HG03457 (cell line): Measurements from ENCODE around the gene KMT2E.
"Not testable (repeated sequence)": the region's sequence is repeated elsewhere in the genome, so short reads cannot be mapped to it uniquely, and the experiment has no call there.

Experiments used
- ATAC-seq: cut with Tn5 transposase; IDR thresholded peaks from one replicate; pipeline ENCODE4 v1.9.1; 2021; ENCODE audit warnings: moderate number of reproducible peaks; ENCODE audit not compliant: unreplicated experiment

KMT2E gene

GRCh38 chr7:105026750-105027149 lies 12.7 kb downstream of the KMT2E start:
- ATAC-seq, result no peak

GRCh38 chr7:105027176-105027853 lies 13.3 kb downstream of the KMT2E start:
- ATAC-seq, result no peak

DNA sequence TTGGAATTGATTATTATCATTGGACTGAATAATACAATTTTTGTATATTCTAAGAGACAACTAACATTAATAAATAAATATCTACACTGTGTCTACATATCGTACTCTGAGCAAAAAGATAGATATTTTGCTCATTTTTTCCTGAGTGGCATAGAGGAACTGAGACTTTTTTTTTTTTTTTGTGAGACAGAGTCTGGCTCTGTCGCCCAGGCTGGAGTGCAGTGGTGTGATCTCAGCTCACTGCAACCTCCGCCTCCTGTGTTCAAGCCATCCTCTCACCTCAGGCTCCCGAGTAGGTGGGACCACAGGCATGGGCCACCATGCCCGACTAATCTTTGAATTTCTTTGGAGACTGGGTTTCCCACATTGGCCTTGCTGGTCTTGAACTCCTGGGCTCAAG lies 14.0 kb downstream of the KMT2E start:
- ATAC-seq, result no peak

- ATAC-seq, result not testable (repeated sequence)
Measured at GRCh38 chr7:105028941-105029340, 14.9 kb downstream of the KMT2E start.

DNA sequence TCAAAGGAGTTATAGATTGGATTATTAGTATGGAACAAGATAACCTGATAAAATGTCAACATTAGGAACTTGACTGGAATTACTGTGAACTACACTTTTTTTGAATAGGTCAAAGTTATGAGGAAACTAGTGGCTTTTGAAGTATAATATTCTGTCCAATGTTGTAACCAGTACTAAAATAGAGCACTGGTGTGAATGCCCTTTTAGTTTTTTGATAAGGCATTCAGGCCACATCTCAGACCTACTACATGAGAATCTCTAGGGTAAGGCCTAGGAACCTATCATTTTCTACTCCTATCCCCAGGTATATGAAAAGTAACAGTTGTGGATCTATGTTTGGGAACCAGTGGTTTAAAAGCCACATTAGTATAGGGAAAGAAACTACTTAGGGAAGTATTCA lies 16.4 kb downstream of the KMT2E start:
- ATAC-seq, result no peak

- ATAC-seq, result no peak
Measured at GRCh38 chr7:105032553-105033214, 18.7 kb downstream of the KMT2E start.

DNA sequence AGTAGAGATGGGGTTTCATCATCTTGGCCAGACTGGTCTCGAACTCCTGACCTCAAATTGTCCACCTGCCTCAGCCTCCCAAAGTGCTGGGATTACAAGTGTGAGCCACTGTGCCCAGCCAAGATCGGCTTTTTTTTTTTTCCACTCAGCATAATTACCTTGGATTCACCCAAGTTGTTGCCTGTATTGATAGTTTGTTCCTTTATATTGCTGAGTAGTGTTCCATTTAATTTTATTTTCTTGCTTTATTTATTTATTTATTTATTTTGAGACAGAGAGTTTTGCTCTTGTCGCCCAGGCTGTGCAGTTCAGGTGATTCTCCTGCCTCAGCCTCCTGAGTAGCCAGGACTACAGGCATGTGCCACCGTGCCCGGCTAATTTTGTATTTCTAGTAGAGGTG lies 21.3 kb downstream of the KMT2E start:
- no peak for ATAC-seq

- ATAC-seq, result no peak
Measured at GRCh38 chr7:105036217-105037168, 22.5 kb downstream of the KMT2E start.

GRCh38 chr7:105037319-105037718 lies 23.3 kb downstream of the KMT2E start:
- ATAC-seq, result no peak

GRCh38 chr7:105044449-105045070 lies 30.6 kb downstream of the KMT2E start:
- no peak for ATAC-seq

DNA sequence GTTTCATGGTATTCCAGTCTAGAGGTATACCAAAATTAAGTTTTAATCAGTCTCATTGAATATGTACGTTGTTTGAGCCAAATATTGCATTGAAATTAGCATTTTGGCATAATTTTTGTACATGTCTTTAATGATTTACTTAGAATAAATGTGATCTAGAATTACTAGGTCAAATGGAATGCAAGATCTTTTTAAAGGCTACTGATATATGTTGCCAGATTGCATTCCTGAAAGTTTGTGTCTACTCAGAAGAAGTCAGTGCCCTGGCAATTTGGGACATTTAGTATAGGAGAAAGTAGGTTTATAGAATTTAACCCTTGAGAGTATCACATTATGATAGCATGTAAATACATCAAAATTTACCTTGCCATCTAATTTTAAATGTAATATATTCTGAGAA lies 32.4 kb downstream of the KMT2E start:
- ATAC-seq, result no peak

GRCh38 chr7:105047932-105048331 lies 33.9 kb downstream of the KMT2E start:
- ATAC-seq, result no peak

GRCh38 chr7:105050493-105050892 lies 36.5 kb downstream of the KMT2E start:
- no peak for ATAC-seq

DNA sequence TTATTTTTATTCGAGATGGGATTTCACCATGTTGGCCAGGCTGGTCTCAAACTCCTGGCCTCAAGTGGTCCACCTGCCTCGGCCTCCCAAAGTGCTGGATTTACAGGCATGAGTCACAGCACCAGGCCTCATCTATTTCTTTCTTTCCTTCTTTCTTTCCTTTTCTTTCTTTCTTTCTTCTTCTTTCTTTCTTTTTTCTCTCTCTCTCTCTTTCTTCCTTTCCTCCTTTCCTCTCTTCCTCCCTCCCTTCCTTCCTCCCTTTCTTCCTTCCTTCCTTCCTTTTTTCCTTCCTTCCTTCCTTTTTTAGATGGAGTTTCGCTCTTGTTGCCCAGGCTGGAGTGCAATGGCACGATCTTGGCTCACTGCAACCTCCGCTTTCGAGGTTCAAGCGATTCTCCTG lies 36.9 kb downstream of the KMT2E start:
- ATAC-seq, result not testable (repeated sequence)

- no peak for ATAC-seq
Measured at GRCh38 chr7:105055084-105055483, 41.1 kb downstream of the KMT2E start.

- no peak for ATAC-seq
Measured at GRCh38 chr7:105055621-105056020, 41.6 kb downstream of the KMT2E start.

GRCh38 chr7:105057472-105057871 lies 43.5 kb downstream of the KMT2E start:
- no peak for ATAC-seq

- no peak for ATAC-seq
Measured at GRCh38 chr7:105060437-105060836, 46.4 kb downstream of the KMT2E start.

DNA sequence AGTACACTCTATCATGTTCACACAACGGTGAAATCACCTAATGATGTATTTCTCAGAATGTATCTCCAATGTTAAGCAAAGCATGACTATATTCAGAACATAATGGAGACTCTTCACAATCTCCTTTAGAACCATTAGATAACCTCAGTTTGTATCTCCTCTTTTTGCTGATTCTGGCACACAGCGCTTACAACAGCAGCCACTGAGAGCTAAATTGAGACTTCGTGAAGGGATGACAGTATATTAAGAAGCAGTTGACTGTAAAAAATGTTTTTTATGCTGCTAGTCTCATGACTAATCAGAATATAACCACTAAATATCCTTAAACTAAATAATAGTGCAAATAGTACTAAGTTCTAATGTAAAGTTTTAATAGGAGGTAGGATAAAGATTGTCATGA lies 46.9 kb downstream of the KMT2E start:
- no peak for ATAC-seq

DNA sequence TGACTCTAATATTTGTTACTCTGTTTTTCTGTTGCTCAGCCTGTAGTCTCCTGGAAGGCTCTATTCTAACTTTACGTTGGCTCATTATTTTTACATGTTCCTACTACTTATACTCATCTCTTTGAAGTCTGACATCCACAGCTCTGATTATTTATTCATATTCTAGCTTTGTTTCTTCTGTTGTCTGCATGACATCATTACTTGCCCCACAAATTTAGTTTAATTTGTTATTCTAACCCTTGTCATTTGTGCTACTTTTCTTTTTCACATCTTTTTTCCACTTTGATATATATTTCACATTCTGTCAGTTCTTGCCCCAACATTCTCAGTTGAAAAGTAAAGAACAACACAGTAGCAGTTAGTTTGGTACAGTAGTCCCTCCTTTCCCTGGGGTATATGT lies 51.1 kb downstream of the KMT2E start:
- ATAC-seq, result no peak

GRCh38 chr7:105067691-105068090 lies 53.7 kb downstream of the KMT2E start:
- ATAC-seq, result no peak
